Glutamatergic neuron (in vitro differentiated cells): ENCODE data around the gene PIP5K1C. TPM values are rescaled to one million over a fixed set of nuclear protein-coding genes. Genes with fewer than 3 reads are reported as not detected.

Experiments used
- DNase-seq: peaks from one replicate; pipeline ENCODE4 v3.0.0; 2022
- H3K27ac Mint-ChIP-seq: one replicate; pipeline ENCODE4 v1.8.0; 2020; ENCODE audit warnings: mild to moderate bottlenecking, mixed read lengths, inconsistent platforms; ENCODE audit not compliant: unreplicated experiment
- H3K27me3 Mint-ChIP-seq: one replicate; pipeline ENCODE4 v1.8.0; 2020; ENCODE audit warnings: mild to moderate bottlenecking, moderate library complexity, mixed read lengths, inconsistent platforms; ENCODE audit not compliant: unreplicated experiment
- H3K36me3 Mint-ChIP-seq: one replicate; pipeline ENCODE4 v1.8.0; 2020; ENCODE audit warnings: mild to moderate bottlenecking, mixed read lengths, inconsistent platforms; ENCODE audit not compliant: unreplicated experiment
- H3K4me1 Mint-ChIP-seq: one replicate; pipeline ENCODE4 v1.8.0; 2020; ENCODE audit warnings: mild to moderate bottlenecking, low read depth, mixed read lengths, inconsistent platforms; ENCODE audit not compliant: unreplicated experiment
- H3K4me3 Mint-ChIP-seq: one replicate; pipeline ENCODE4 v1.8.0; 2020; ENCODE audit warnings: mild to moderate bottlenecking, mixed read lengths, inconsistent platforms; ENCODE audit not compliant: unreplicated experiment
- H3K9me3 Mint-ChIP-seq: one replicate; pipeline ENCODE4 v1.8.0; 2020; ENCODE audit warnings: mild to moderate bottlenecking, moderate library complexity, mixed read lengths, inconsistent platforms; ENCODE audit not compliant: unreplicated experiment
- CTCF ChIP-seq: fragments of 200-600 bp; sonication (generic); IDR thresholded peaks from one replicate; pipeline ENCODE4 v1.5.0; 2021; ENCODE audit not compliant: partially characterized antibody, unreplicated experiment
- total RNA-seq: library from RNA; stranded (reverse); fragmentation: NEBNext Ultra II Directional; extraction: Animal tissue kit (Norgen Biotek cat#: 25700); gene quantifications from one replicate; pipeline ENCODE4 v1.2.1, GENCODE V29; 2021; ENCODE audit not compliant: unreplicated experiment

PIP5K1C gene
- total RNA-seq, 1 donor from 2014 or later, result 169 TPM

- Mint-ChIP-seq H3K36me3 (peaks cover 7% of the 10 kb centered on the region), H3K27ac (peak overlapping the region; percentile 91), H3K4me1 (peaks cover 17% of the 10 kb centered on the region), H3K4me3 (no peak overlapping the region), H3K27me3 (peaks cover 22% of the 10 kb centered on the region), H3K9me3 (peaks cover 25% of the 10 kb centered on the region)
- DNase-seq, result no peak
- TF ChIP-seq CTCF, result no peak
Measured at GRCh38 chr19:3659746-3660112, 40.5 kb downstream of the PIP5K1C start.

- no peak for DNase-seq
- Mint-ChIP-seq H3K27me3 (peaks cover 23% of the 10 kb centered on the region), H3K36me3 (peaks cover 7% of the 10 kb centered on the region), H3K27ac (peak overlapping the region; percentile 98), H3K4me3 (no peak overlapping the region), H3K4me1 (peaks cover 17% of the 10 kb centered on the region), H3K9me3 (peaks cover 25% of the 10 kb centered on the region)
- TF ChIP-seq CTCF, result no peak
Measured at GRCh38 chr19:3658870-3659745, 41.2 kb downstream of the PIP5K1C start.

GRCh38 chr19:3658004-3658869 lies 42.0 kb downstream of the PIP5K1C start:
- Mint-ChIP-seq H3K4me1 (peaks cover 17% of the 10 kb centered on the region), H3K4me3 (peak overlapping the region; percentile 46), H3K27me3 (peaks cover 16% of the 10 kb centered on the region), H3K27ac (peak overlapping the region; percentile 98), H3K36me3 (peaks cover 7% of the 10 kb centered on the region), H3K9me3 (peaks cover 25% of the 10 kb centered on the region)
- TF ChIP-seq CTCF, result no peak
- no peak for DNase-seq

- Mint-ChIP-seq H3K4me1 (peaks cover 17% of the 10 kb centered on the region), H3K27ac (peak overlapping the region; percentile 98), H3K9me3 (peaks cover 25% of the 10 kb centered on the region), H3K4me3 (peak overlapping the region; percentile 46), H3K27me3 (peaks cover 16% of the 10 kb centered on the region), H3K36me3 (peaks cover 7% of the 10 kb centered on the region)
- no peak for TF ChIP-seq CTCF
- no peak for DNase-seq
Measured at GRCh38 chr19:3657395-3657769, 42.9 kb downstream of the PIP5K1C start.
